NCI-H446 (cell line): Measurements from ENCODE around the gene ID3.
A peak's percentile ranks its signal among the peaks of the same experiment; 100 is the strongest.

Experiments
- DNase-seq, 2 experiments: peaks; one replicate each; lab custom pipeline; 2025; lab: John Stamatoyannopoulos, UW

ID3 gene

DNA sequence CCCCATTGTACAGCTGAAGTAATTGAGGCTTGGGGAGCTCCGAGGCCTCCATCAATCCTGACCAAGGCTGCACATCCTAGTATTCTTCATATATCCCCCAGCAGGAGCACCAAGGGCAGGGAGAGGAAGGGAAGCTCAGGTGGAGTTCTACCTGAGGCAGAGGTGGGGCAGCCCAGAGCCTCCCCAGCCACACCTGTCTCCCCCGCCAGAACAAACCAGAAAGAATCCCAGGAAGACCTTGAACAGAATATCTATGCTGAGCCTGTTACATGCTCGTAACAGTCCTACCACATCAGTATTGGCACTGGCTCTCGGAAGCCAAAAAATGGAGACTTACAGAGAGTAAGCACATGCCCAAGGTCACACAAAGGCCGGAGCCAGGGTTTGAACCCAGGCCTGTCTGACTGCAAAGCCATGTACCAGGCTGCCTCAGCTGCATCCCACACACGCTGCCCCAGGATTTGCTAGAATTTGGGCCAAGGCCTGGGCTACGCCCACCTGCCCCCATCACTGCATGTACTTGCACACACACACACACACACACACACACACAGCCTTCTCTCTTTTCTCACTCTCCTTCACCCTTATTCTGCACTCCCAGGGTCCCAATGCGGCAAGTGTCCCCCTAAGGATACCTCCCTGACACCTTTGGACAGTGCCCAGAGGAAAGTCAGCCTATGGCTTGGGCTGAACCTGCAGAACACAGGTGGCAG, 32.8 kb downstream of the ID3 start:
- DNase-seq: no peak

DNA sequence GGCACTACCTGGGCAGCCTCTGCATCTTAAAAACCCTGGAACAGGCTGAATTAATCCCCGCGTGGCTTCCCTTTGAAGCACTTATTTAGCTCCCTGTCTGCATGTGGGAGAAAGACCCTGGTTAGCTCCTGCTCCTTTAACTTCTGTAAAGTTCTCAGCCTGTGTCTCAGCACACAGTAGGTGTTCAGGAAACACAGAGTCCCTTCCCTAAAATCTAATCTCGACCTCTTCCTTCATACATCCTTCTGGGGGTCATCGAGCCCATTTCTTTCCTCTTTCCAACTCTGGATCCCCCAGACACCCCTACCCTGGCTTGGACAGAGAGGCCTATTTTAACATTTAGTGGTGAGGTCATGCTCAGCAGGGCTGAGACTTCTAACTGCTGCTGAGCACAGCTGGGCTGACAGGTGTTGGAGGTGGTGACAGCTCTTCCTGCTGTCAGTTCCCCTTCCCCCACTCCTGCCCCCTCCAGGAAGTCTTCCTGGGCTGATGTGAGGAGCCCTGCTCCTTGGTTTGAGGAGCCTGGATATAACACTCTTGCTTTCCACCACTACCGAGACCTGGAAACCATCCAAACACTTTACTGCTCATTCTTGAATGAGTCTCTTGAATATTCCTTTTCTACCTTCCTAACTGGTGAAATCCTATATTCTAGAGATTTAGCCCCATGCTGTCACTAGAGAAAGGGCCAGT, 33.6 kb downstream of the ID3 start:
- no peak for DNase-seq

DNA sequence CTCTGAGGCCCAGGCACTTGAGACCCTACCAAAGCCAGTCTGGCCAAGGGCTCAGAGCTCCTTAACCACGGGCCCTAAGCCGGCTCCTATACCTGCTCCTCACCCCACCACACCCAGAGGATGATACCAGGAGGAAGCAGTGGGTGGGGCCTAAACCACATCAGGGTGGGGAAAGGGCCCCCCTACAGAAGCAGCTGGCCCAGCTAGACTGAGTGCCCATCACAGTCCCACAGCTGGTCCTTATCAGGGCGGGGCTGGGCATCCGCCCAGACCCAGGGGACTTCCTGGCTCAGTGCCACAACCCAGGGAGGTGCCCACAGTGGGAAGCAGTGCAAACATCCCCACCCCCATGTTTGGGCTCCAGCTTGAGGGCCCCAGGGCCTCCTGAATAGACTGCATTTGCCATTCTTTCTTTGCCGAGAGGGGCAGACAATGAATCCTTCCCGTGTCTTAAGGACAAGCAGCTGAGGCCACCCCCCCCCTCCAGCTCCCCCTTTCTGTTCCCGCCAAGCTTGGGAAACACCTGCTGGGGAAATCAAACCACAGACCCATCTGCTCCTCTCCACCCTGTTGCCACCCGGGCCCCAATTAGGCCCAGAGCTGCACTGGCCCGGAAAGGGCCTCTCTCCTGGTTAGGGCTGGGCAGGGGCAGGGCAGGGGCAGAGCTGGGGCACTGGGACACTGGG, 34.4 kb downstream of the ID3 start:
- peak in 1 of 2 experiments; percentile 41 for DNase-seq

DNA sequence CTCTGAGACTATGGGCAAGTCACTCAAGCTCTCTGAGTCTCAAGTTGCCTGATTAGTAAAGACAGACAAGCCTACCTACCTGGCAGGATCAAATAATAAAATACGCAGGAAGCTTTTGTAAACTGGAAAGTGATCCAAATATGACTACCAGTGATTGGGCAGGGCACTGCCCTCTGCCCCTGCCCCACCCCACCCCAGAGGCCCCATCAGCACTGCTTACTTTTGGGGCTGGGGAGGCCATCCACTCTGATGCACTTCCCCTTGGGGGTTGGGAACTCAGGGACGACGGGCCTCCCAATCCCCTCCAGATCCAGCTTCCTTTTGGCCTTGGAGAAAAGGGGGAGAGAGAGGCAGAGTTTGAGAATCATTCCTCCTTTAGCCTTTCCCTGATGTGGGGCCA, 35.1 kb downstream of the ID3 start:
- DNase-seq: no peak

DNA sequence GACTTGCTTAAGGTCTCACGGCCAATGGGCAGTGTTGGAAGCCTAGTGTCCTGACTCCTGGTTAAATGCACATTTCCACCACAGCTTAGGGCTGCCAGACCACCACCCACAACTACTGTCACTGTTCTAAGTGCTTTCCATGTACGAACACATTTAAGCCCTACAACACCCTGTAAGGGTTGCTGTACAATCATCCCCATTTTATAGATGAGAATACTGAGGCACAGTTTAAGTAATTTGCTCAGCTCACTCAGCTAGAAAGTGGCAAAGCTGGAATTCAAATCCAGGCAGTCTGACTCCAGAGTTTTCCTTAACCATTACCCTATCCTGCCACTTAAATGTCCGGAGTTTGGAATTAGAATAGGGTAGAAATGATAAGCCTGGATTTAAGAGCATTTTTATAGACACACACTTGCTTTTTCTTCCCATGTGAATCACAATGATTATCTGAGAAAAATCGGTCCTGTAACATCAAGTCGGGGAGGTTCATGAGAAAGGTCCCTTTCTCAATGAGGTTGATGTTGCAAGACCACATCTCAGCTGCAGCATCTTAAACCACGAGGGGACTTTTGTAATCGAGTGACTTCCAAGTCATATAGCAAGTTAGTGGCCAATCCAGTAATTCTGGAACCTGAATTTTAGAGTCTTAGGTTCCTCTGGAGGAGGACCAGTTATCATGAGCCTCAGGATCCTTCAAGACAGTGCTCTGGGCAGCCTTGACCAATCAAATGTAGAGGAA, 36.9 kb downstream of the ID3 start:
- DNase-seq: no peak

DNA sequence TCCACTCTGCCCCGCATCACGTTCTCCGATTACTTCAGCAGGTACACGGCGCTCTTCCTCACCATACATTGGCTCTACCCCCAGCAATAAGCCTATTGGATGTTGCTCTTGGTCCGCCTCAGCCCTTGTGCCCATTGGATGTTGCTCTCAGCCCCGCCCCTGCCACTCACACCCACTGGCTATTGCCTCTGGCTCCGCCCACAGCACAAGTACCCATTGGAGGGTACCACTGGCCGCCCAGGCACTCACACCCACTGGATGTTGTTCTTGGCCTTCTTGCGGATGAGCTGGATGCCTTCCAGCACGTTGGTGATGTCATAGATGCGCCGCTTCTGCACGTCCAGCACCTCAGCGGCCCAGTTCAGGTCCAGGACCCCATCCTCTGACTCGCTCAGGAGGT, 37.7 kb downstream of the ID3 start:
- DNase-seq: no peak

DNA sequence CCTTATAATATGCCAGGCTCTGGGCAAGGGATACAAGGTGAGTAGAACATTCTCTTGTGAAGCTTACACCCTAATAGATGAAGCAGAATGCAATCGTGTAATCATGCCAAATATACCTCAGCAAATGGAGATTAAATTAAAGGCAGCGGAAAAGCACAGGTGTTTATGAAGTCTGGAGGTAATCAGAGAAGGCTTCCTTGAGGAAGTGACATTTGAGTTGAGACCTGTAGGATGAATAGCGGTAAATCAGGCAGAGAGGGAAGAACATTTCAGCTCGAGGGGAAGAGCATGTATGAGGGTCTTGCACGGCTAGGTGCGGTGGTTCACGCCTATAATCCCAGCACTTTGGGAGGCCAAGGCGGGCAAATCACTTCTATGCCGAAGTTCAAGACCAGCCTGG, 41.7 kb downstream of the ID3 start:
- no peak for DNase-seq

DNA sequence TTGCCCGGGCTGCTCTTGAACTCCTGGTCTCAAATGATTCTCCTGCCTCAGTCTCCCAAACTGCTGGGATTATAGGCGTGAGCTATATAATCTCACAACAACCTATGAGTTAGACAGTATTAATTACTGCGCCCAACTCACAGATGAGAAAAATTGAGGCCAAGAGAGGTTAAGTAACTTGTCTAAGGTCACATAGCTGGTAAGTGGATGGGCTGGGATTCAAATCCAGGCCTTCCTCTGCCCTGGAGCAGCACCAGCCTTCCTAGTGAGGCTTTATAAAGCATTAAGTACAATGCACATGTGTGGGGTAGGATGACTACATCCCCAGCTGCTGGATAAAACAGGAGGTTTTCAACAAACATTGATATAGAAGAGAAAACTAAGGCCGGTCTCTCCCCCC, 43.4 kb downstream of the ID3 start:
- DNase-seq: no peak

DNA sequence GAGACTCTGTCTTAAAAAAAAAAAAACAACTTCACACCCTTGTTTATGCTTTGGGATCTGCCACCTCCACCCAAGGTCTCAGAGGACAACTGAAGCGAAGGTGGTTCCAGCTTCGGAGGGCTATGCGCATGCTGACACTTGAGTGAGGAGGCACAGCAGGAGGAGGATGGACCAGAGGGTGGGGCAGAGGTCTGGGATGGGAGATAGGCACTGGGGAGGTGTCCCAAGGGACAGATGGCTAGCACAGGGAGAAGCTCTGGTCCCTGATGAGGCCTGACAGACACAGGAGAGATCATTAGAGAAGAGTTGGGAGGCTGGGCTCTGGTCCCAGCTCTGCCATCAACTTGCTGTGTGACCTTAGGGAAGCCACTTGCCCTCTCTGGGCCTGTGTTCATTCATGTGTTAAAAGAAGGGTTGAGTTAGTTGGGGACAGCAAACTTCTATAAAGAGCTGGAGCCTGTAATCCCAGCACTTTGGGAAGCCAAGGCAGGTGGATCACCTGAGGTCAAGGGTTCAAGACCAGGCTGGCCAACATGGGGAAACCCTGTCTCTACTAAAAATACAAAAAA, 45.1 kb downstream of the ID3 start:
- no peak for DNase-seq

DNA sequence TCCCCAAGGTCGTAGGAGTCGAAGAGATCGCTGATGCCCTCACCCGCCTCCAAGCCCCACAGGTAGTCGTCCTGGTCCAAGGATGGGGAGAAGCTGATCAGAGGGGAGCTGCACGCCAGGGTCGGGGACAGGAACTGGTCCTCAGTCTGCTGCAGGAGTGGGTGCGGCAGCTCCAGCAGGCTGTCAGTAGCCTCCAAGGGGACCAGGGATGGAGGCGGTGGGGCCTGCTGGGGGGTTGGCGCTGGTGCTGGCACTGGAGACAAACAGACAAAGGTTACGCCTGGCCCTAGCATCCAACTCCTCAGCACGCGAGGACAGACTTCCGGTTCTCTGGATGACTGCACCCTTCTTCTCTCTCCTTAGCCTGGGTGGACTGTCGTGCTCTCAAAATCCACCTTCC, 49.4 kb downstream of the ID3 start:
- DNase-seq: no peak
